Uterus (tissue), 4 donors: ENCODE data around the gene NCOA5. TPM values are rescaled to one million over a fixed set of nuclear protein-coding genes. Genes with fewer than 3 reads are reported as not detected.

Source experiments
- DNase-seq, 2 donors: peaks; one replicate each; pipeline ENCODE4 v3.0.0-alpha.2; 2019 to 2020
- H3K27ac ChIP-seq, 2 donors: fragments of 200-600 bp; sonication (generic); 1 replicate in 1 of 2; 2 replicates in 1 of 2; pipeline ENCODE4 v1.5.1; 2016 to 2018
- H3K27me3 ChIP-seq, 2 donors: fragments of 200-600 bp; sonication (generic); one replicate each; pipeline ENCODE4 v1.5.1; 2018 to 2019; ENCODE audit warnings: control low read depth in 1 of 2
- H3K36me3 ChIP-seq, 2 donors: fragments of 200-600 bp; sonication (generic); one replicate each; pipeline ENCODE4 v1.5.1; 2019; ENCODE audit warnings: control low read depth in 1 of 2
- H3K4me1 ChIP-seq, 2 donors: fragments of 200-600 bp; sonication (generic); one replicate each; pipeline ENCODE4 v1.5.1; 2018 to 2019; ENCODE audit warnings: control low read depth in 1 of 2
- H3K4me3 ChIP-seq, 2 donors: fragments of 200-600 bp; sonication (generic); 1 replicate in 1 of 2; 2 replicates in 1 of 2; pipeline ENCODE4 v1.5.1; 2018 to 2019; ENCODE audit warnings: mild to moderate bottlenecking in 1 of 2
- H3K9me3 ChIP-seq, 2 donors: fragments of 200-600 bp; sonication (generic); one replicate each; pipeline ENCODE4 v1.5.1; 2019; ENCODE audit warnings: control low read depth in 1 of 2
- CTCF ChIP-seq, 4 experiments: fragments of 200-600 bp in 2 of 4; fragments of 450-650 bp in 2 of 4; sonication (generic) in 2 of 4; IDR thresholded peaks; one replicate each; pipeline ENCODE4 v1.5.1; 2016 to 2019; ENCODE audit warnings: antibody characterized with exemption in 4 of 4, mild to moderate bottlenecking in 2 of 4, moderate library complexity in 1 of 4
- POLR2A ChIP-seq, 2 donors: fragments of 450-650 bp; IDR thresholded peaks; one replicate each; pipeline ENCODE4 v1.6.1; 2016; ENCODE audit warnings: antibody characterized with exemption in 2 of 2, mild to moderate bottlenecking in 1 of 2, moderate library complexity in 1 of 2
- intact Hi-C: fragments of 100-400 bp; cut with DNase I; formaldehyde crosslinking; loops from one replicate; pipeline ENCODE4 v1.15.1; 2023; ENCODE audit warnings: low total_unique reads
- total RNA-seq, 4 donors: library from RNA; depleted of rRNA in 3 of 4; stranded (reverse); fragments of >200 nt in 3 of 4; gene quantifications; one replicate each; pipeline versions ENCODE4 v1.1.0 to v1.2.4, GENCODE V29; 2014 to 2023
- donor health status: DM: yes; HTN: yes; CAD: no.

The NCOA5 gene
- total RNA-seq, 4 donors from 2014 or later = 8.2 to 37.8 (median 29.5) TPM

GRCh38 chr20:46113113-46113470 is 23.3 kb upstream of the NCOA5 start:
- intact Hi-C loops = no loop called here
- DNase-seq = no peak
- H3K36me3 ChIP-seq = no peaks in the 10 kb centered on the region
- H3K27me3 ChIP-seq = peaks cover 0 to 8% of the 10 kb centered on the region in 2 donors
- no peak overlapping the region for H3K4me3 ChIP-seq
- no peaks in the 10 kb centered on the region for H3K4me1 ChIP-seq
- TF ChIP-seq CTCF (IDR thresholded peaks at IDR 0.05) (no peak), POLR2A (IDR thresholded peaks at IDR 0.05) (no peak)
- H3K27ac ChIP-seq = no peak overlapping the region
- H3K9me3 ChIP-seq = no peaks in the 10 kb centered on the region

- DNase-seq = no peak
These were observed 22.8 kb upstream of the NCOA5 start for GRCh38 chr20:46112430-46113112.

GRCh38 chr20:46111836-46112212 is 22.1 kb upstream of the NCOA5 start:
- DNase-seq = no peak
- Histone ChIP-seq H3K4me1 (no peaks in the 10 kb centered on the region), H3K9me3 (no peaks in the 10 kb centered on the region), H3K27me3 (peaks cover 0 to 8% of the 10 kb centered on the region in 2 donors), H3K27ac (no peak overlapping the region), H3K4me3 (no peak overlapping the region), H3K36me3 (no peaks in the 10 kb centered on the region)
- intact Hi-C loops = no loop called here
- TF ChIP-seq POLR2A (IDR thresholded peaks at IDR 0.05) = no peak
- TF ChIP-seq CTCF (IDR thresholded peaks at IDR 0.05) = no peak

More at GRCh38 chr20:46112430-46113112, 22.8 kb upstream of the NCOA5 start:
- Histone ChIP-seq H3K4me1 (no peaks in the 10 kb centered on the region), H3K4me3 (no peak overlapping the region), H3K36me3 (no peaks in the 10 kb centered on the region), H3K9me3 (no peaks in the 10 kb centered on the region), H3K27ac (no peak overlapping the region), H3K27me3 (peaks cover 0 to 8% of the 10 kb centered on the region in 2 donors)
- intact Hi-C loops = no loop called here
- TF ChIP-seq CTCF (IDR thresholded peaks at IDR 0.05) (no peak), POLR2A (IDR thresholded peaks at IDR 0.05) (no peak)

- Histone ChIP-seq H3K27ac (no peak overlapping the region), H3K9me3 (no peaks in the 10 kb centered on the region), H3K4me3 (no peak overlapping the region), H3K36me3 (no peaks in the 10 kb centered on the region), H3K27me3 (peaks cover 0 to 8% of the 10 kb centered on the region in 2 donors), H3K4me1 (no peaks in the 10 kb centered on the region)
- no peak for TF ChIP-seq POLR2A (IDR thresholded peaks at IDR 0.05)
- TF ChIP-seq CTCF (IDR thresholded peaks at IDR 0.05) = no peak
- no peak for DNase-seq
- intact Hi-C loops = no loop called here
These were observed 21.5 kb upstream of the NCOA5 start for GRCh38 chr20:46111028-46111835.

GRCh38 chr20:46108976-46109375 is 19.2 kb upstream of the NCOA5 start:
- Histone ChIP-seq H3K4me1 (no peaks in the 10 kb centered on the region), H3K27me3 (peaks cover 0 to 8% of the 10 kb centered on the region in 2 donors), H3K36me3 (no peaks in the 10 kb centered on the region), H3K9me3 (no peaks in the 10 kb centered on the region), H3K27ac (no peak overlapping the region), H3K4me3 (no peak overlapping the region)
- TF ChIP-seq POLR2A (IDR thresholded peaks at IDR 0.05) = no peak
- TF ChIP-seq CTCF (IDR thresholded peaks at IDR 0.05) = no peak
- intact Hi-C loops = no loop called here
- DNase-seq = no peak
